GM19463 (cell line): ENCODE measurements around the gene DDX47.
"Not testable (repeated sequence)": the region's sequence is repeated elsewhere in the genome, so short reads cannot be mapped to it uniquely, and the experiment has no call there.

Experiments
- ATAC-seq: cut with Tn5 transposase; IDR thresholded peaks from one replicate; pipeline ENCODE4 v1.9.1; 2021; ENCODE audit warnings: mild to moderate bottlenecking, moderate library complexity; ENCODE audit not compliant: unreplicated experiment

Gene DDX47

DNA sequence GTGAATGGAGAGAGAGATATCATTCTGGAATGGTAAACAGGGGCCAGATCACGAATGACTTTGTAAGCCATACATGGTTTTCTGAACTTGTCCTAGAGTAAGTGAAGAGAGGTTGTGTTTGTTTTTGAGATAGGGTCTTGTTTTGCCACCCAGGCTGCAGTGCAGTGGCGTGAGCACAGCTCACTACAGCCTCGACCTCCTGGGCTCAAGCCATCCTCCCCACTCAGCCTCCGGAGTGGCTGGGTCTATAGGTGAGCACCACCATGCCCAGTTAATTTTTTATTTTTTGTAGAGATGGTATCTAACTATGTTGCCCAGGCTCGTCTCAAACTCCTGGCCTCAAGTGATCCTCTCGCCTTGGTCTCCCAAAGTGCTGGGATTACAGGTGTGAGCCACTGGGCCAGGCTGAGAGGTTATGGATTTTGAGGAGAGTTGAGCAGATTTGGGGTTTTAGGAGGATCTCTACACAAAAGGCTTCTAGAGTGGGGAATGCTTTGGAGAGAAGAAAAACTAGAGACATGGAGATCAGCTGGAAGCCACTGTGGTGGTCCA lies 58.5 kb downstream of the DDX47 start:
- no peak for ATAC-seq

DNA sequence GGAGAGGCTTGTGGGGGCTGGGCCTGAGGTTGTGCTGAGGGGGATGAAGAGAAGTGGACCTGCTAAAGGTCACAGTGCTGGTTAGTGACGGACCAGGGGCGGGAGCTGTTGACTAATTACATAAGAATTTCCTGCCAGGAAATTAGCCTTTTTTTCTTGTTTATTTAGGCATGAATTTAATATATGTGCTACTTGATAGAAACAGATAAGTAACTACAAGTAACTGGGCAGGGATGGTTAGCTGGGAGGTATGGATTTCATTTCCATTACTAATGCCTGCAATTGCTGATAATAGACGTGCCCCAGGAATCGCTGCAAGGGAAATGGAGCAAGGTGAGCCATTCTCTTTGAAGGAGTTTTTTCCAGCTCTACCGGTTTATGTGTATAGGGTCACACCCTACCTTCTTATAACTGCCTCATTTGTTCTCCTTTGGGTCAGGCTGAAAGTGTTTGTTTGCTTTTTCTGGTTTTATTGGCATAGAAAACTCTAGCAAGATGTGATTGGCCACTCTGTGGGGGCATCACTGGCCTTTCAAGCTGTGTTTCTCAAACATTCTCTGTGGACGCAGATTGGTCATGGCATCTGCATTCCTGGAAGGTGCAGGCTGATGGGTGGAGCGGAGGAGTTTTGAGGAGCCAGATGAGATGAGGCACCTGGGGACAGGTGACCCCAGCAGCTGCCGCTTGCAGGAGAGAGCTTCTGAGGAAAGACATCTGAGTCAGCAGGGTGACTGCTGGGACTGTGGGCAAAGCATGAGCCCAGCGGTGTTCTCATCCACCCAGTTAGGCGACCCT lies 59.2 kb downstream of the DDX47 start:
- no peak for ATAC-seq

DNA sequence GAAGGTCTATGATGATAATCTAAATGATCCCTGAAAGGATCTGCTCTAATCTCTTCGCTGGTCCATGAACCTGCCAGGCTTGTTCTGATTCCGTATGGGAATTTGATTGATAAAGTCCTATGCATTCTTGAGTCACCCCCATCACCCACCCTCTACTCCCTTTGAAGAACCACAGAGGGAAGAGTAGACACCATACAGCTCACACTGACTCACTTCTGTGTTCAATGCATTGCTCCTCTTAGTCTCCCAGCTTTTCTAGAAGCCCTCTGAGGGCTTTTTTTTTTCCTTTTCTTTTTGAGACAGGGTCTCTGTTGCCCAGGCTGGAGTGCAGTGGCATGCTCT lies 59.8 kb downstream of the DDX47 start:
- ATAC-seq, result no peak

DNA sequence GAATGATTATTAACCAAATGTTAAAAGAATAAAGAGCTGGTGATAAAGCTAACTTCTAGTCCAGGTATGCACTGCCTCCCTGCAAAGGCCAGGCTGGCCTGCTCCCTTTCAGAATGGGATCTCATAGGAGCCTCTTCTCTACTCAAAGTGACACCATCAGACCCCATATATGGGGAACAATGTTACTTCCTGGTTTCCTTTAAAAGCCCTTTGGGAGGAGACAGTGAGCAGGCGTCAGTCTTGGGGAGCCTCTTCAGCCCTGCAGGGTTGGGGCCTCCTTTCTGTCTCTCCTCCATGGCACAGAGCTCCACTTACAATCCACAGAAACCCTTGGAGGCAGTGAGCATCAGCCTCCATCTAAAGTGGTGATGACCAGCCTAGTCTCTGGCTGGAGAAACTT lies 60.9 kb downstream of the DDX47 start:
- no peak for ATAC-seq

DNA sequence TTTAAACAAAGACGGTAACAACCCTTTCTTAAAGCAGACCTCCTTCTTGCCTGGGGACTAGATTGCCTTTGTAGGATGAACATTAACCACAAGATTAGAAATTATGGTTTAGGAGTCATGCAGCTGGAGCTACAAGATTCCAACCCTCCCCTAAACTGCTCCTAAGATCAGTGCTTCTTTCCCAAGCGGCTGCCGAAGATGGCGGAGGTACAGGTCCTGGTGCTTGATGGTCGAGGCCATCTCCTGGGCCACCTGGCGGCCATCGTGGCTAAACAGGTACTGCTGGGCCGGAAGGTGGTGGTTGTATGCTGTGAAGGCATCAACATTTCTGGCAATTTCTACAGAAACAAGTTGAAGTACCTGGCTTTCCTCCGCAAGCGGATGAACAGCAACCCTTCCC lies 62.2 kb downstream of the DDX47 start:
- ATAC-seq, result not testable (repeated sequence)

DNA sequence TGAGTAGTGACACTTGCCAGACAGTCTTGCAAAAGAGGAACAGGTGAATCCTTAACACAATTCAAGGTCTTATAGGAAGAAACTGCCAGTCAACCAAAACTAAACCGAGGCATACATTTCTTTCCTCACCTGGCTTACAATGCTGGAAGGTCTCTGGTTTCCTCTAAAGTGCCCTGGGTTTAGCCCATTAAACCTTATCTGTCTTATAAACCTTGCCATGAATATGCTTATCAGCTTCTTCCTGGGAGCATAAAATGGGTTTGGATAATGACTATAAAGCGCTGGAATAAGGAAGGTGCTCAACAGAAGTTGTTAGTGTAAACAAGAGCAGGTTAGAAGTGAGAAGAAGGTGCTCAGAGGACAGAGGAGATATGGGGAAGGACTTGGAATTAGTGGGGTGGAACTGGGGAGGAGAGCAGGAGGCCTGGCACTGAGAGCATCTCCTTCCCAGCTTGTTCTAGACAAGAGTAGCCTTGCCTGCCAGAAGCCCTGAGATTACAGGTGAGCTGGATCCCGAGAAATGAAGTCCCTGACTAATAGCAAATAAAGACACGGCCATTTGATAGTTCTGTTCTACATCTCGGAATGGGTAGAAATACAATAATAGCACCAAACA lies 64.1 kb downstream of the DDX47 start:
- no peak for ATAC-seq

DNA sequence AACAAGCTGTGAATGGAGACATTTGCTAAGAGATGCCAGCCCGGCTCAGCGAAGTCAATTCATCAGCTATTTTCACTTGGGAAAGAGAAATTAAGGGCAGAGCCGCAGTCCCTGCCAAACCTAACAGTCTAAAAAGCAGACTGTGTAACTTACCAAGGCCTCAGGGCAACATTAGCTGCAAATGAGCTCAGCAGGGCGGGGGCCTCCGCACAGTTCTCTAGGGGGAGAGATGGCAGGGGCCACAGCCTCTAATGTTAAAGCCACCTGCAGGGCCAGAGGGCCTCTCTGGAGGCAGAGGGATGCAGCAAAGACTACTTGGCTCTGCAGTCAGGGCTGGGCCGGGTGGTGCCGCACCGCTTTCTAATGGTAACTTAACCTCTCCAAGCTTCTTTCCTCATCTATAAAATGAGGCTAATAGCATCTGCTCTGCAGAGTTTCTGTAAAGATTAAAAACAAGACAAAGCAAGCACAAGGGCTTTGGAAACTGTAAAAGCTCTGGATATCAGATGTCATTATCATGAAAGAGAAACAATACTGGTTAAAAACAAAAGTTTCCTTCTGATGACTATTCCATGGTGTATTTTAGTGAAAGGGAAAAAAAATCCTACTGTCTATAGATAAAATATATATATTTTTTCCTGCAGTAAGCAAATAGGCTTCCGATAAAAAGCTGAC lies 64.8 kb downstream of the DDX47 start:
- ATAC-seq, result no peak
